Activated T-helper 1 cell treated with anti-CD3 and anti-CD28 coated beads, Interleukin-2, amount 50 U/mL, for 16 hours (primary cell): ENCODE measurements around the gene GP2.

Source experiments
- DNase-seq, 2 donors: peaks; one replicate each; pipeline ENCODE4 v3.0.0-alpha.2; 2020; ENCODE audit warnings: low read depth in 1 of 2, low spot score in 1 of 2

The GP2 gene

DNA sequence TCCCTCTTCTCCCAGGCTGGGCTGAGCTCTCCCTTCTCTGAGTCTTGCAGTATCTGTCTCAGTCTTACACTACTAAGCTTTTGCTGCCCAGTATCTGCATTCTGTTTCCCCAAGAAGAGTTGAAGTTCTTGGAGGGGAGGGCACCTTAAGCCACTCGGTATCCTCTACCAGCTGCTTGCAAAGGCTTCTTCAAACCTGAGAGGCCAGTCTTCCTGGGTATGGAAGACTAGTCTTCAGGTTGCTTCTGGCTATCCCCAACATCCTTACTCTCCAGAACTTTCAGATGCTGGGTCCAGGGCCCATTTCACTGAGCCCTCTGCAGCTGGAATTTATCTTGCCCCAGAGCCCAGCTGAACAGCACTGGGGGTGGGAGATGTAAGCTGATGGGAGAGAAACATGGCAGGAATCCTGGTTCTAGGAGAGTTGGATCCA is 20.1 kb downstream of the GP2 start:
- DNase-seq, result no peak

GRCh38 chr16:20306401-20306800 is 20.9 kb downstream of the GP2 start:
- no peak for DNase-seq

GRCh38 chr16:20303012-20303411 is 24.3 kb downstream of the GP2 start:
- no peak for DNase-seq

- no peak for DNase-seq
Observed at GRCh38 chr16:20302389-20302788, 24.9 kb downstream of the GP2 start.

- no peak for DNase-seq
Observed at GRCh38 chr16:20301840-20302239, 25.5 kb downstream of the GP2 start.

- DNase-seq, result no peak
Observed at GRCh38 chr16:20300312-20301097, 26.8 kb downstream of the GP2 start.

- no peak for DNase-seq
Observed at GRCh38 chr16:20298452-20298851, 28.9 kb downstream of the GP2 start.

DNA sequence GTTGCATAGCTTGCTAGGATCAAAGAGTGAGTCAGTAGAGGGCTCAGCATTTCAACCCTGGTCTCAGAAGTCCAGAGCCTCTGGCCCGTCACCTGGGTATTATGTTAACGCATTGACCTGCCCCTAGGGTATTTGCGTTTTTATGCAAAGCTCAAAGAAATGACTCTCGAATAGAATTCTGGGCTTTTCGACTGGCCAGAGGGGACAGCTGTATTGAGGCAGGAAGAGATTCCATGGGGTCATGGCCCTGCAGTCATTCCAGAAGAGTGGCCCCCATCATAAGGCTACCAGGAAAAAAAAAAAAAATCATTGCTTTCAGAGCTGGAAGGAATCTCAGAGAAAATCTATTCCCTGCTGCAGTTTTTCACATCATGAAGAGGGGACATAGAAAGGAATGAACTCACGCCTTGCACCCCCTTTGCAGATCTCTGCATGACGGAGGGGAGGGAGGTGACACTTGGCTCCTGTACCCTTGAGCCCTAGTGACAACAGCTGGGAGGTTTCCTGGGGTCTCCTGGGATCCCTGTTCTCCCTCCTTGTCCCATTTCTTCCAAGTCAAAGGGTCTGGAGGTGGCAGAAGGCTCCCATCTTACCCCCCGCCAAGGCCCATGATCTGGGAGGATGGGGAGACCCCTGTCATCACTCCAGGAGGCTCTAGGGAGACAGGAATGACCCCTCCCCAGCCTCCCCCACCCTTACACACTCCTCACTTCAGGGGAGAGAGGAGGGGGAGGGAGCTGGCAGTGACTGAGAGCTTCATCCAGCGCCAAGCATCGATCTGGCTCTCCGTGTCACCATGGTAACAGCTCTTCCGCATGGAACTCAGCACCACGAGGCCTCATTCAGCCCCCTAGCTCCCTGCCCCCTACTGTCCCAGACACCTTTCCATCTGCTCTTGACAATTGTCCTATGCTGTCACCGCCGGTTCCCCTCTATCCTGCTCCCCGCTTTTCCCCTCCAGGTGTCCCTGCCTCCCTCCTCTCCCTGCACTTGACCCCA is 35.8 kb downstream of the GP2 start:
- no peak for DNase-seq

- DNase-seq, result no peak
Observed at GRCh38 chr16:20289571-20289970, 37.7 kb downstream of the GP2 start.

DNA sequence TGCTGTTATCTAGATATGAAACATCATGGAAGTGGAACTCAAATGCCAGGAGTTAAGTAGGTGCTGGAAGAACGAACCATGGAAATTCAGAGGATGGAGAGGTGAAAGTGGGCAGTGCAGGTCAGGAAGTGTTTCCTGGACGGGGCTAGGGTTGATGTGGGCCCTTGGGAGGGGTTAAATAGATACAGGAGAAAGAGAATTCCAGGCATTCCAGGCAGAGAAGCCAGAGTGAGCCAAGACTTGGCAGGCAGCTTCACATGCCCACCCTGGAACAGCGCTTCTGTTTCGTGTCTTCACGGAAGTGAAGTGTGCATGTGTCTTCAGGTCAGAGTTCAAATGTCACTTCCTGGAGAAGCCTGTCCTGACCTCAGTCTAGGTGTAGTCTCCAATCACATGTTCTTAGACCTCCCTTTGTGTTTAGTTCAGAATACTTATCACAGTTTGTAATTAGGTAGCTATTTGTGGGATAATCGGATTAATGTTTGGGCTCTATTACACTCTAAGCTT is 41.3 kb downstream of the GP2 start:
- DNase-seq, result no peak

DNA sequence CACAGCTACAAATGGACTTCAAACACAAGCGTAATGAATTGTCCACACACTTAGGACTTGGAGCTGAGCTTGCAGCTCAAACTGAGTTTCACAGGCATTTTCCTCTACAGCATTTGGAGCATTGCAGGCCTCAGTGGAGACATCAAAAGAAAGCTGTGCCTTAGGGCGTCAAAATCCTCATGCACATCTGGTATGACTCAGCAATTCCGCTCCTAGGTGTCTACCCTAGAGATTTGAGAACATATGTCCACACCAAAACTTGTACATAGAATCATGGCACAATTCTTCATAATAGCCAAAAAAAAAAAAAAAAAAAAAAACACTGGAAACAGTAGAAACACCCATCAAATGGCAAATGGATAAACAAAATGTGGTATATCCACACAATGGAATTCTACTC is 47.1 kb downstream of the GP2 start:
- no peak for DNase-seq

DNA sequence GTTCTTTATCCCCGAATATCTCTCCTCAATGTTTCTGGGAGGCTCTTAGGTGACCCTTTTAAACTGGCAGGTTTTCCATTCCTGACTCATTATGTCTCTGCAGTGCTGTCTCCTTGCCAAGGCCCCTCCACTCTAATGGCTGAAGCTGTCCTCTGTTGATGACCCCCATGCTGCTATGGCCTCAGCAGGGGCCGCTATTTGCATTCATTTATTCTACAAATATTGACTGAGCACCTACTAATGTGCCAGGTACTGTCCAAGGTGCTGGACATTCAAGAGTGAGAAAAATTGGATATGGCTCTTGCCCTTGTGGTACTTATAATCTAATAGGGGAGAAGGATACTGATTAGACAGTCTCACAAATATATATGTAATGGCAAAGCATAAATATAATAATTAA is 55.4 kb downstream of the GP2 start:
- no peak for DNase-seq

GRCh38 chr16:20268409-20268808 is 58.9 kb downstream of the GP2 start:
- DNase-seq, result no peak

GRCh38 chr16:20265019-20265418 is 62.3 kb downstream of the GP2 start:
- DNase-seq, result no peak

DNA sequence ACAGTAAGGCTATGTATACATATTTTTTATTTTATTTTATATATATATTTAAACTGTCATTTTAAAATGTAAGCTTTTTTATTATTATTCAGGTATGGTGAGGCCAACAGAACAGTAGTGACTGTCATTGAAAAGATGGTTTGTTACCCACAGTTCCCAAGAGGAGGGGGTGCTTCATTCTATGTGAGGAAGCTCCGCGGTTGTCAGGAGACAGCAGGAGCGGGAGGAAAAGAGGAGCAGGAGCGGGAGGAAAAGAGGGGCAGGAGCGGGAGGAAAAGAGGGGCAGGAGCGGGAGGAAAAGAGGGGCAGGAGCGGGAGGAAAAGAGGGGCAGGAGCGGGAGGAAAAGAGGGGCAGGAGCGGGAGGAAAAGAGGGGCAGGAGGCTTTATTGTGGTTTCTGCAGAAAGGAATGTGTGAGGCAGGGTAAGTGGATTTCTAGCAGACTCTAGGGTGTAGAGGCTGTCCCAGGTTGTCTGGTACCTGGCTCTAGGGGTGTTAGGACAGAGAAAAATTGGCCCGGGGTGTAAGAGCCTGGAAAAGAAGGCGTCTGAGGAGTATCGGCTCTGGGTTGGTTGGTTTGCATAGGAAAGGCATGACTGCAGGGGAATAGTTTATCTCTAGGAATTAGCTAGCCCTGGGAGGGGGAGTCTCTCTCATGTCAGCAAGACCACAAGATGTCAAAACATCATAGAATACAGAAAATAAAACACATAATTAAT is 64.0 kb downstream of the GP2 start:
- no peak for DNase-seq

GRCh38 chr16:20262248-20262647 is 65.1 kb downstream of the GP2 start:
- no peak for DNase-seq

- no peak for DNase-seq
Observed at GRCh38 chr16:20260215-20261009, 66.9 kb downstream of the GP2 start.
